Pancreas (tissue), 10 donors: ENCODE results near the gene MAML3. TPM values are rescaled to one million over a fixed set of nuclear protein-coding genes. Genes with fewer than 3 reads are reported as not detected.
A peak's percentile ranks its signal among the peaks of the same experiment; 100 is the strongest.

Experiments used
- ATAC-seq, 4 donors: fragments of 200-7000 bp; cut with Tn5 transposase; one replicate each; pipeline versions ENCODE4 v1.8.0 to v1.9.1; 2020; ENCODE audit warnings: mild to moderate bottlenecking in 4 of 4, moderate library complexity in 4 of 4
- DNase-seq, 6 donors: peaks; one replicate each; pipeline ENCODE4 v3.0.0-alpha.2; 2020
- FAIRE-seq: peaks from 2 replicates; lab custom pipeline; 2012; peaks lifted over from hg19 to GRCh38; lab: Jason Lieb, UNC
- H3K27ac ChIP-seq, 4 donors: fragments of 200-600 bp; sonication (generic); 1 replicate in 3 of 4; 2 replicates in 1 of 4; pipeline versions ENCODE4 v1.5.0 to v1.8.0; 2020
- H3K27me3 ChIP-seq, 4 donors: fragments of 200-600 bp; one replicate each; pipeline ENCODE4 v1.8.0; 2021
- H3K36me3 ChIP-seq, 3 donors: fragments of 200-600 bp; sonication (generic) in 1 of 3; one replicate each; pipeline versions ENCODE4 v1.5.0 to v1.8.0; 2020 to 2021
- H3K4me1 ChIP-seq, 3 donors: fragments of 200-600 bp; one replicate each; pipeline ENCODE4 v1.8.0; 2021
- H3K4me3 ChIP-seq, 4 donors: fragments of 200-600 bp; sonication (generic) in 2 of 4; one replicate each; pipeline versions ENCODE4 v1.5.0 to v1.8.0; 2020 to 2021
- H3K9me3 ChIP-seq, 4 donors: fragments of 200-600 bp; one replicate each; pipeline ENCODE4 v1.8.0; 2021
- CTCF ChIP-seq, 4 donors: fragments of 200-600 bp; sonication (generic) in 3 of 4; IDR thresholded peaks; one replicate each; pipeline versions ENCODE4 v1.5.0 to v1.8.0; 2021; ENCODE audit warnings: antibody characterized with exemption in 4 of 4
- WGBS, 2 donors: extraction: QIAGEN DNeasy Blood & Tissue Kit; methylation state at CpG; one replicate each; pipeline ENCODE4 v1.1.7; 2013; 5-methylcytosine and 5-hydroxymethylcytosine counted together
- intact Hi-C, 3 donors: fragments of 100-400 bp; cut with DNase I; formaldehyde crosslinking; loops; one replicate each; pipeline versions ENCODE4 v1.11.1 to v1.14.2; 2022
- polyA plus RNA-seq, 2 donors: library from polyadenylated mRNA; stranded (reverse); fragments of 200-250 nt; gene quantifications; one replicate each; pipeline ENCODE4 v1.2.3, GENCODE V29; 2013
- total RNA-seq, 6 donors: library from RNA; stranded (reverse); fragmentation: NEBNext Ultra II Directional in 4 of 6; extraction: Animal tissue kit (Norgen Biotek cat#: 25700) in 4 of 6; gene quantifications; one replicate each; pipeline versions ENCODE4 v1.2.1 to v1.2.4, GENCODE V29; 2021 to 2023
- donor health status: healthy with polysubstance abuse.
- donor health status: DM: no; HTN: no; CAD: no; lungs with moderate emphysema.
- donor health status: DM: no; HTN: no; CAD: no.
- donor health status: control.
- donor health status: control.
- donor health status: Bipolar disorder and iron deficiency.
- donor health status: DM: yes; HTN: yes; CAD: no.
- donor health status: DM: no; HTN: no; CAD: no.
- donor health status: DM: no; HTN: no; CAD: no.
- donor health status: DM: yes; HTN: yes; CAD: no.

Gene MAML3
- total and polyA plus RNA-seq, 8 donors, result 3.8 to 8.9 (median 5.9) TPM

DNA sequence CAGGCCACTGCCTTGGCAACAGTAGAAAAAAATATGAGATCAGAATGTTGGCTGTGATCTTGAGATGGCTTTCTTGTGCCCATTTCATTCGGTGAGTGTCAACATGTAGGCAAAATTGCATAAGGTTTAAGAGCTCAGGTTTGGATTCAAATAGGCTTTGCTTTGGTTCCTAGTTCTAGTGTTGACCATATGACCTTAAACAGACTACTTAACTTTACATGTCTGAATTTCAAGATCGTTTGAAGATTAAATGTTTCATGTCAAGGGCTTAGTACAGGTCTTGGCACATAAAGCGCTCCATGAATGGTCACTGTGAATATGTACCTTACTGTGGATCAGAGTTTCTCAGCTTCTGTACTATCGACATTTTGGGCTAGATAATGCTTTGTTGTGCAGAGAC, 284.2 kb downstream of the MAML3 start:
- intact Hi-C loops, result no loop called here
- H3K27me3 ChIP-seq, result no peaks in the 10 kb centered on the region
- FAIRE-seq, result no peak

DNA sequence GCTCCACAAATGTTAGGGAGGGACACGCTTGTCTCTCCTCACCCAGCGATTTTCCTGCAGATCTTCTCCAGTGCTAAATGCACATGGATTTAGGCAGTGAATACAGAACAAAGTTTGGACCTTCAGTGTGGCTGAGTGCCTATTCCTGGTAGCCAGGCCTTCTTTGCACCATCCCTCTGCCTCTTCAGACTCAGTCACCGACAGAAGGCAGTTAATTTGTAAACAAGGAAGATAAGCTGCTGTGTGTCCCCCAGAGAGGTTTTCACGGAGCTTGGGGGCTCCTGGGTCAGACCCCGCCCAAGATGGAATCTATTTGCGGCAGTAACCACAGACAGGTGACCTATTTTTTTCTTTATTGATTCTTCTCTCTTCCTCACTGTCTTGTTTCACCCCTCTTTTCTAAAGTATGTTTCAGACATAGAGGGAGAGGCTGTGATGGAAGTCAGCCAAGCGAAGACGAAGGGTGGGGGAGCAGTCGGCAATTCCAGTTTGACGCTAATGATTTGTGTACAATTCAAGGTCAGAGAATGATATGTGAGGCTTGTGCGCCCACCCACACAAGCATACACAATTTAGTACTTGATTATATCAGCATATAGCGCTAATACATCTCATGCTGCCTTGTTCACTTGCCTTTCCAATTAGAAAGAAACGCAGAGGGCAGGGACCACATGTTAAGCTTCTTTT, 287.6 kb downstream of the MAML3 start:
- no peak for TF ChIP-seq CTCF (IDR thresholded peaks at IDR 0.05)
- Histone ChIP-seq H3K27ac (peak overlapping the region in 1 of 4 donors; percentile 23), H3K4me1 (peaks cover 0 to 4% (median 0%) of the 10 kb centered on the region in 3 donors), H3K36me3 (no peaks in the 10 kb centered on the region), H3K27me3 (no peaks in the 10 kb centered on the region), H3K4me3 (no peak overlapping the region), H3K9me3 (no peaks in the 10 kb centered on the region)
- no peak for FAIRE-seq
- intact Hi-C loops, result no loop called here
- WGBS, 2 donors, result 52 to 62% methylated on average over 13 of the region's 13 CpGs
- ATAC-seq, result peak in 2 of 4 donors; percentile 21 to 24
- no peak for DNase-seq

More for the DNA sequence above, 284.2 kb downstream of the MAML3 start:
- TF ChIP-seq CTCF (IDR thresholded peaks at IDR 0.05), result no peak
- Histone ChIP-seq H3K9me3 (no peaks in the 10 kb centered on the region), H3K4me1 (no peaks in the 10 kb centered on the region), H3K27ac (no peak overlapping the region), H3K36me3 (no peaks in the 10 kb centered on the region), H3K4me3 (no peak overlapping the region)
- DNase-seq (no peak), ATAC-seq (no peak)
- WGBS, 2 donors, result 76 to 80% methylated on average over 4 of the region's 4 CpGs

- ATAC-seq, result no peak
- Histone ChIP-seq H3K4me3 (no peak overlapping the region), H3K27me3 (no peaks in the 10 kb centered on the region), H3K36me3 (no peaks in the 10 kb centered on the region), H3K27ac (no peak overlapping the region), H3K9me3 (no peaks in the 10 kb centered on the region), H3K4me1 (peaks cover 0 to 6% (median 4%) of the 10 kb centered on the region in 3 donors)
- no peak for DNase-seq
- FAIRE-seq, result no peak
- intact Hi-C loops, result no loop called here
- WGBS, 2 donors, result 94 to 99% methylated on average over 5 of the region's 5 CpGs
- no peak for TF ChIP-seq CTCF (IDR thresholded peaks at IDR 0.05)
These were observed 288.4 kb downstream of the MAML3 start for GRCh38 chr4:139865537-139865936.

GRCh38 chr4:139863531-139863930, 290.5 kb downstream of the MAML3 start:
- no peak for TF ChIP-seq CTCF (IDR thresholded peaks at IDR 0.05)
- no peaks in the 10 kb centered on the region for H3K36me3 ChIP-seq
- peaks cover 0 to 6% (median 4%) of the 10 kb centered on the region in 3 donors for H3K4me1 ChIP-seq
- H3K4me3 ChIP-seq, result no peak overlapping the region
- H3K27me3 ChIP-seq, result no peaks in the 10 kb centered on the region
- 91 to 96% methylated on average over 3 of the region's 3 CpGs for WGBS, 2 donors
- no peak for DNase-seq
- H3K27ac ChIP-seq, result no peak overlapping the region
- FAIRE-seq, result no peak
- H3K9me3 ChIP-seq, result no peaks in the 10 kb centered on the region
- no peak for ATAC-seq
- intact Hi-C loops, result no loop called here

DNA sequence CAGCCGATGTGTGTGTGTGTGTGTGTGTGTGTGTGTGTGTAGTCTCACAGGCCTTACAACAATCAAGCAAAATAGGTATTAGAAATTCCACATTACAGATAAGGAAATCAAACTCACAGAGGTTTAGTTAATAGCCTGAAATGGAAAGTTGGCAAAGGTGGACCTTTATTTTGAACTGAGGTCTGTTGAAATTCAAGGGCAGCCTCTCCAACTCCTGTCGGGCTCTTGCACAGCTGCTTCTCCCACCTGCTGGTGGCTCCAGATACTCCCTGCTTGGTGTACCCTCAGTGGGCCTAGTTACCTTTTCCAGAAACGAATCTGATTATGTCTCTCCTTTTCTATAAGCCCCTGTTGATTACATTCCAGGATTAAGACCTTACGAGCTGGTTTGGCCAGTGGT, 292.5 kb downstream of the MAML3 start:
- no peaks in the 10 kb centered on the region for H3K27me3 ChIP-seq
- peak; percentile 80 to 94 (median 86) for ATAC-seq
- H3K27ac ChIP-seq, result peak overlapping the region in 2 of 4 donors; percentile 0 to 10
- intact Hi-C loops, result no loop called here
- DNase-seq, result peak in 3 of 6 donors; percentile 32 to 66 (median 38)
- H3K9me3 ChIP-seq, result no peaks in the 10 kb centered on the region
- 19 to 22% methylated on average over 4 of the region's 4 CpGs for WGBS, 2 donors
- H3K4me3 ChIP-seq, result no peak overlapping the region
- H3K36me3 ChIP-seq, result no peaks in the 10 kb centered on the region
- FAIRE-seq, result no peak
- peak in 1 of 4 donors; percentile 13 for TF ChIP-seq CTCF (IDR thresholded peaks at IDR 0.05)
- peaks cover 0 to 6% (median 4%) of the 10 kb centered on the region in 3 donors for H3K4me1 ChIP-seq
